OCI-LY1 (cell line): ENCODE data around the gene CLEC3A.

Source experiments
- EZH2 ChIP-seq: fragments of 200-600 bp; sonication (generic), shearing (Covaris generic); IDR thresholded peaks from 2 replicates; pipeline ENCODE4 v1.8.0; 2017; ENCODE audit warnings: borderline replicate concordance, mixed run types, mild to moderate bottlenecking, antibody characterized with exemption, low read length, moderate library complexity, mixed read lengths
- TF ChIP-seq, protein P1 (sequence below): fragments of 200-600 bp; sonication (generic), shearing (Covaris generic); IDR thresholded peaks from 2 replicates; pipeline ENCODE4 v1.5.1; 2017; ENCODE audit warnings: mild to moderate bottlenecking, antibody characterized with exemption, low read length, moderate library complexity, mixed read lengths

DNA sequence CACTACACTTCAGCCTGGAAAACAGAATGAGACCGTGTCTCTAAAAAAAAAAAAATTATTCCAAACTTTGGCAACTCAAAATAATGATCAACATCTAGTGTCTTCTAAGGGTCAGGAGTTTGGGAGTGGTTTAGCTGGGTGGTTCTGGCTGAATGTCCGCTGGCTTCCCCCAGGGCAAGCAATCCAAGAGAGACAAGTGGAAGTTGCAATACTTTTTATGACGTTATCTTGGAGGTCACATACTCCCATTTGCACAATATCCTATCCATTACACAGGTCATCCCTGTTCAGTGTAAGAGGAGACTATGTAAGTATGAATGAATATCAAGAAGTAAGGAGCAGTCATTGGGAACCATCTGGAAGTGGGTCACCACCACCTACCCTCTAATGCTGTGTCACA lies 15.2 kb upstream of the CLEC3A start:
- TF ChIP-seq, protein P1, sequence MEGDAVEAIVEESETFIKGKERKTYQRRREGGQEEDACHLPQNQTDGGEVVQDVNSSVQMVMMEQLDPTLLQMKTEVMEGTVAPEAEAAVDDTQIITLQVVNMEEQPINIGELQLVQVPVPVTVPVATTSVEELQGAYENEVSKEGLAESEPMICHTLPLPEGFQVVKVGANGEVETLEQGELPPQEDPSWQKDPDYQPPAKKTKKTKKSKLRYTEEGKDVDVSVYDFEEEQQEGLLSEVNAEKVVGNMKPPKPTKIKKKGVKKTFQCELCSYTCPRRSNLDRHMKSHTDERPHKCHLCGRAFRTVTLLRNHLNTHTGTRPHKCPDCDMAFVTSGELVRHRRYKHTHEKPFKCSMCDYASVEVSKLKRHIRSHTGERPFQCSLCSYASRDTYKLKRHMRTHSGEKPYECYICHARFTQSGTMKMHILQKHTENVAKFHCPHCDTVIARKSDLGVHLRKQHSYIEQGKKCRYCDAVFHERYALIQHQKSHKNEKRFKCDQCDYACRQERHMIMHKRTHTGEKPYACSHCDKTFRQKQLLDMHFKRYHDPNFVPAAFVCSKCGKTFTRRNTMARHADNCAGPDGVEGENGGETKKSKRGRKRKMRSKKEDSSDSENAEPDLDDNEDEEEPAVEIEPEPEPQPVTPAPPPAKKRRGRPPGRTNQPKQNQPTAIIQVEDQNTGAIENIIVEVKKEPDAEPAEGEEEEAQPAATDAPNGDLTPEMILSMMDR = no peak
- no peak for TF ChIP-seq EZH2
